ENCODE data around the gene OR4E2. TPM values are rescaled to one million over a fixed set of nuclear protein-coding genes. Genes with fewer than 3 reads are reported as not detected.
"Not testable (repeated sequence)": the region's sequence is repeated elsewhere in the genome, so short reads cannot be mapped to it uniquely, and the experiment has no call there.

OR4E2 gene
- total RNA-seq, 6 donors from 2014 or later = not detected

- DNase-seq (no peak), ATAC-seq (ENCODE audit: low FRiP score in 2 of 2) (no peak)
- Histone ChIP-seq H3K9me3 (peaks cover 0 to 4% (median 0%) of the 10 kb centered on the region in 4 donors), H3K4me1 (no peaks in the 10 kb centered on the region), H3K27ac (no peak overlapping the region), H3K4me3 (no peak overlapping the region), H3K36me3 (no peaks in the 10 kb centered on the region), H3K27me3 (no peaks in the 10 kb centered on the region)
- WGBS, 2 donors = 70 to 87% methylated on average over 2 of the region's 2 CpGs
- TF ChIP-seq POLR2AphosphoS5 (IDR thresholded peaks at IDR 0.05) = no peak
- no peak for TF ChIP-seq EP300 (IDR thresholded peaks at IDR 0.05)
- TF ChIP-seq CTCF (IDR thresholded peaks at IDR 0.05) = no peak
- TF ChIP-seq POLR2A (IDR thresholded peaks at IDR 0.05) = no peak
Measured at GRCh38 chr14:21680072-21680471, 26.4 kb downstream of the OR4E2 start.

DNA sequence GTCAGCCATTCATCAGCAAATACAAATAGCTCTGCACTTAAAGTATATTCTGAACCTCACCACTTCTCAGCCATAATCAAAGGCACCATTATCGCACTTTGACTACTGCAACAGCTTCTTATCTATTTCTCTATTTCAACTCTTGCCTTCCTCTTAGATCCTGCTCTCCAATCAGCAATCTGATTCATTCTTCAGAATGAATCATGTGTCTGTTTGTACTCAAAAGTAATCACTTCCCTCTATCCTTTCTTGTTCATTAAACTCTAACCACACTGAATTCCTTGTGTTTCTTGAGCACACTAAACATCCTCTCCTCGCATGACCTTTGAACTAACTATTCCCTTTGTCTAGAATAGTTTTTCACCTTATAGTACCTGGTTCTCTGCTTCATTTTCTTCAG lies 32.8 kb downstream of the OR4E2 start:
- no peak overlapping the region for H3K4me3 ChIP-seq
- H3K36me3 ChIP-seq = no peaks in the 10 kb centered on the region
- H3K27me3 ChIP-seq = no peaks in the 10 kb centered on the region
- no peak for ATAC-seq (ENCODE audit: low FRiP score in 2 of 2)
- no peak for DNase-seq
- no peaks in the 10 kb centered on the region for H3K4me1 ChIP-seq
- no peak overlapping the region for H3K27ac ChIP-seq
- H3K9me3 ChIP-seq = no peaks in the 10 kb centered on the region
- 83 to 84% methylated on average over 2 of the region's 2 CpGs for whole genome bisulfite sequencing, 2 donors
- TF ChIP-seq POLR2AphosphoS5 (IDR thresholded peaks at IDR 0.05) (no peak), EP300 (IDR thresholded peaks at IDR 0.05) (no peak), CTCF (IDR thresholded peaks at IDR 0.05) (no peak), POLR2A (IDR thresholded peaks at IDR 0.05) (no peak)

DNA sequence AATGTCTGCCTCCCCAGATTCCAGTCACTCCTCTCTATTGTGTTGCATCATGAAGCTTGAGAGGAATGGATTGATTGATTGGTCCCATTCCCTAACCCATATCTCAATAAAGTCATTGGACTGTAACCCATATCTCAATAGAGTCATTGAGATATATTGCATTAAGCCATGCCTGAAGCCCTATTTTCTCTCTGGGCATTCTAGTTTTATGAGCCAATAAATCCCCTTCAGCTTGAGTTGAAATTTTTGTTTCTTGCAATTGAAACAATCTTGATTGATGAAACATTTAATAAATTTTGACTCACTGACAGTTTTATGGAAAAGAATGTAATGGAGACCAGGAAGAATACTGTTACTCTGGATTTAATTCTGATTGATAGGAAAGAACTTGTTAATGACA lies 40.8 kb downstream of the OR4E2 start:
- no peak overlapping the region for H3K4me3 ChIP-seq
- H3K9me3 ChIP-seq = no peaks in the 10 kb centered on the region
- no peaks in the 10 kb centered on the region for H3K4me1 ChIP-seq
- no peaks in the 10 kb centered on the region for H3K36me3 ChIP-seq
- DNase-seq (no peak), ATAC-seq (ENCODE audit: low FRiP score in 2 of 2) (no peak)
- H3K27ac ChIP-seq = no peak overlapping the region
- H3K27me3 ChIP-seq = no peaks in the 10 kb centered on the region
- TF ChIP-seq EP300 (IDR thresholded peaks at IDR 0.05) (no peak), POLR2A (IDR thresholded peaks at IDR 0.05) (no peak), POLR2AphosphoS5 (IDR thresholded peaks at IDR 0.05) (no peak), CTCF (IDR thresholded peaks at IDR 0.05) (no peak)

- 91 to 98% methylated on average over 5 to 30 of the region's 33 CpGs for WGBS, 2 donors
- not testable (repeated sequence) for ATAC-seq (ENCODE audit: low FRiP score in 2 of 2); H3K4me1 ChIP-seq; H3K27me3 ChIP-seq; H3K27ac ChIP-seq; H3K9me3 ChIP-seq; H3K36me3 ChIP-seq; H3K4me3 ChIP-seq
- DNase-seq = peak in 1 of 2 donors; percentile 73
Measured at GRCh38 chr14:21697662-21698061, 44.0 kb downstream of the OR4E2 start.

- not testable (repeated sequence) for H3K27ac ChIP-seq; ATAC-seq (ENCODE audit: low FRiP score in 2 of 2); H3K27me3 ChIP-seq; H3K9me3 ChIP-seq; H3K4me3 ChIP-seq; DNase-seq; H3K4me1 ChIP-seq; H3K36me3 ChIP-seq
- WGBS, 2 donors = 47 to 49% methylated on average over 2 of the region's 3 CpGs
Measured at GRCh38 chr14:21698538-21698937, 44.9 kb downstream of the OR4E2 start.

DNA sequence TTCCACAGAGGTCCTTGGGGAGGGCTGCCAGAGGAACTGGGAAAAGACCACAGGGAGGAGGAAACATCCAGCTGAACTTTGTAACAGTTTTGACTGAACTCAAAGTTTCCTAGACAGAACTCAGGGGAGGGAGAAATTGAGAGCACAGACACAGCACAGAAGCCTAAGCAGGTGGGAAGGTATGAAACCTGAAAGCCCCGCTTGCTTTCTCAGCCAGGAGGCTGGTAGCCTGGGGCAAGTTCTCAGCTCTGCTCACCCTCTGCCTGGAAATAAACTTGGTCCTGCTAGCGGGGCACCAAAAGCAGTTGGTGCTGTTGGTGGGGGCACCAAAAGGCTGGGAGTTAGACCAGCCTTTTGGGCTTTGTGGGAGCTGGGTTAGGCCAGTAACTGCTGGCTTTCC lies 45.9 kb downstream of the OR4E2 start:
- 90 to 93% methylated on average over 2 of the region's 2 CpGs for WGBS, 2 donors
- no peak for ATAC-seq (ENCODE audit: low FRiP score in 2 of 2)
- H3K27ac ChIP-seq = no peak overlapping the region
- no peaks in the 10 kb centered on the region for H3K36me3 ChIP-seq
- DNase-seq = no peak
- no peak overlapping the region for H3K4me3 ChIP-seq
- H3K9me3 ChIP-seq = no peaks in the 10 kb centered on the region
- peaks cover 0 to 4% (median 0%) of the 10 kb centered on the region in 4 donors for H3K4me1 ChIP-seq
- no peaks in the 10 kb centered on the region for H3K27me3 ChIP-seq
- TF ChIP-seq EP300 (IDR thresholded peaks at IDR 0.05) (no peak), CTCF (IDR thresholded peaks at IDR 0.05) (no peak), POLR2A (IDR thresholded peaks at IDR 0.05) (no peak), POLR2AphosphoS5 (IDR thresholded peaks at IDR 0.05) (no peak)
